ENCODE results near the gene AP1B1.
A peak's percentile ranks its signal among the peaks of the same experiment; 100 is the strongest.

Gene AP1B1

GRCh38 chr22:29328566-29329500 is 59.5 kb downstream of the AP1B1 start:
- Histone ChIP-seq H3K27ac (ENCODE audit: poor library complexity, severe bottlenecking) (no peak overlapping the region), H3K27me3 (ENCODE audit: insufficient read depth, poor library complexity, severe bottlenecking) (no peaks in the 10 kb centered on the region), H3K9me3 (ENCODE audit: severe bottlenecking) (no peaks in the 10 kb centered on the region), H3K36me3 (ENCODE audit: low read depth) (peaks cover 7% of the 10 kb centered on the region; the same call in 1 of the 2 replicates), H3K4me3 (ENCODE audit: severe bottlenecking) (no peak overlapping the region), H3K4me1 (ENCODE audit: insufficient read depth, poor library complexity, severe bottlenecking) (no peaks in the 10 kb centered on the region)
- peak; percentile 24; the same call in 1 of the 3 replicates for ATAC-seq (ENCODE audit: low read depth)
- no peak for TF ChIP-seq CTCF (IDR thresholded peaks at IDR 0.05; ENCODE audit: poor library complexity, severe bottlenecking)
- no peak for DNase-seq (ENCODE audit: low spot score)

GRCh38 chr22:29328055-29328454 is 60.3 kb downstream of the AP1B1 start:
- H3K27ac ChIP-seq (ENCODE audit: poor library complexity, severe bottlenecking), result no peak overlapping the region
- H3K4me3 ChIP-seq (ENCODE audit: severe bottlenecking), result no peak overlapping the region
- DNase-seq (ENCODE audit: low spot score) (no peak), ATAC-seq (ENCODE audit: low read depth) (peak; percentile 10; the same call in 1 of the 3 replicates)
- no peaks in the 10 kb centered on the region for H3K4me1 ChIP-seq (ENCODE audit: insufficient read depth, poor library complexity, severe bottlenecking)
- no peaks in the 10 kb centered on the region for H3K9me3 ChIP-seq (ENCODE audit: severe bottlenecking)
- H3K36me3 ChIP-seq (ENCODE audit: low read depth), result peaks cover 7% of the 10 kb centered on the region; the same call in 1 of the 2 replicates
- H3K27me3 ChIP-seq (ENCODE audit: insufficient read depth, poor library complexity, severe bottlenecking), result no peaks in the 10 kb centered on the region
- TF ChIP-seq CTCF (IDR thresholded peaks at IDR 0.05; ENCODE audit: poor library complexity, severe bottlenecking), result no peak

GRCh38 chr22:29327089-29327764 is 61.1 kb downstream of the AP1B1 start:
- H3K27ac ChIP-seq (ENCODE audit: poor library complexity, severe bottlenecking), result no peak overlapping the region
- H3K36me3 ChIP-seq (ENCODE audit: low read depth), result peaks cover 4% of the 10 kb centered on the region; the same call in 1 of the 2 replicates
- DNase-seq (ENCODE audit: low spot score) (no peak), ATAC-seq (ENCODE audit: low read depth) (no peak)
- no peak for TF ChIP-seq CTCF (IDR thresholded peaks at IDR 0.05; ENCODE audit: poor library complexity, severe bottlenecking)
- H3K4me3 ChIP-seq (ENCODE audit: severe bottlenecking), result no peak overlapping the region
- no peaks in the 10 kb centered on the region for H3K9me3 ChIP-seq (ENCODE audit: severe bottlenecking)
- no peaks in the 10 kb centered on the region for H3K27me3 ChIP-seq (ENCODE audit: insufficient read depth, poor library complexity, severe bottlenecking)
- H3K4me1 ChIP-seq (ENCODE audit: insufficient read depth, poor library complexity, severe bottlenecking), result no peaks in the 10 kb centered on the region

GRCh38 chr22:29326481-29326880 is 61.9 kb downstream of the AP1B1 start:
- Histone ChIP-seq H3K36me3 (ENCODE audit: low read depth) (peaks cover 2% of the 10 kb centered on the region; the same call in 1 of the 2 replicates), H3K9me3 (ENCODE audit: severe bottlenecking) (no peaks in the 10 kb centered on the region), H3K4me1 (ENCODE audit: insufficient read depth, poor library complexity, severe bottlenecking) (no peaks in the 10 kb centered on the region), H3K27me3 (ENCODE audit: insufficient read depth, poor library complexity, severe bottlenecking) (no peaks in the 10 kb centered on the region), H3K27ac (ENCODE audit: poor library complexity, severe bottlenecking) (no peak overlapping the region), H3K4me3 (ENCODE audit: severe bottlenecking) (no peak overlapping the region)
- DNase-seq (ENCODE audit: low spot score) (no peak), ATAC-seq (ENCODE audit: low read depth) (no peak)
- no peak for TF ChIP-seq CTCF (IDR thresholded peaks at IDR 0.05; ENCODE audit: poor library complexity, severe bottlenecking)
